Fibroblast of villous mesenchyme (primary cell): ENCODE results near the gene CDR2. TPM values are rescaled to one million over a fixed set of nuclear protein-coding genes. Genes with fewer than 3 reads are reported as not detected.

Source experiments
- DNase-seq: peaks from one replicate; pipeline ENCODE4 v3.0.0-alpha.2; 2010; ENCODE audit warnings: low read depth
- H3K4me3 ChIP-seq: 2 replicates; pipeline ENCODE4 v1.5.1; 2011; ENCODE audit warnings: low read depth, mild to moderate bottlenecking, low read length
- total RNA-seq: library from RNA; depleted of rRNA; stranded (reverse); fragments of >200 nt; gene quantifications from 2 replicates; pipeline ENCODE4 v1.2.3, GENCODE V29; 2012
- TF ChIP-seq, protein P1 (sequence below): IDR thresholded peaks from 2 replicates; pipeline ENCODE4 v1.5.1; 2012; ENCODE audit warnings: low read depth, mild to moderate bottlenecking, low read length; ENCODE audit not compliant: insufficient read depth

The CDR2 gene
- total RNA-seq, 1 donor, result 40.2 TPM

DNA sequence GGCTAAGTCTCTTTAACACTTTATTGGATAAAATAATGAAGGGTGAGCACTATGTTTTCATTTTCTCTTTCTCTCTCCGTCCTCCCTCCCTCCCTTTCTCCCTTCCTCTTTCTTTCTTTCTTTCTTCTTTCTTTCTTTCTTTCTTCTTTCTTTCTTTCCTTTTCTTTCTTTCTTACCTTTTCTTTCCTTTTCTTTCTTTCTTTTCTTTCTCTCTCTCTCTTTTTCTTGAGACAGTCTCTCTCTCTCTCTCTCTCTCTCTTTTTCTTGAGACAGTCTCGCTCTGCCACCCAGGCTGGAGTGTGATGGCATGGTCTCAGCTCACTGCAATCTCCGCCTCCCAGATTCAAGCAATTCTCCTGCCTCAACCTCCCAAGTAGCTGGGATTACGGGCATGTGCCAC, 21.5 kb upstream of the CDR2 start:
- TF ChIP-seq, protein P1, sequence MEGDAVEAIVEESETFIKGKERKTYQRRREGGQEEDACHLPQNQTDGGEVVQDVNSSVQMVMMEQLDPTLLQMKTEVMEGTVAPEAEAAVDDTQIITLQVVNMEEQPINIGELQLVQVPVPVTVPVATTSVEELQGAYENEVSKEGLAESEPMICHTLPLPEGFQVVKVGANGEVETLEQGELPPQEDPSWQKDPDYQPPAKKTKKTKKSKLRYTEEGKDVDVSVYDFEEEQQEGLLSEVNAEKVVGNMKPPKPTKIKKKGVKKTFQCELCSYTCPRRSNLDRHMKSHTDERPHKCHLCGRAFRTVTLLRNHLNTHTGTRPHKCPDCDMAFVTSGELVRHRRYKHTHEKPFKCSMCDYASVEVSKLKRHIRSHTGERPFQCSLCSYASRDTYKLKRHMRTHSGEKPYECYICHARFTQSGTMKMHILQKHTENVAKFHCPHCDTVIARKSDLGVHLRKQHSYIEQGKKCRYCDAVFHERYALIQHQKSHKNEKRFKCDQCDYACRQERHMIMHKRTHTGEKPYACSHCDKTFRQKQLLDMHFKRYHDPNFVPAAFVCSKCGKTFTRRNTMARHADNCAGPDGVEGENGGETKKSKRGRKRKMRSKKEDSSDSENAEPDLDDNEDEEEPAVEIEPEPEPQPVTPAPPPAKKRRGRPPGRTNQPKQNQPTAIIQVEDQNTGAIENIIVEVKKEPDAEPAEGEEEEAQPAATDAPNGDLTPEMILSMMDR, result no peak
- H3K4me3 ChIP-seq, result no peak overlapping the region
- DNase-seq, result no peak

DNA sequence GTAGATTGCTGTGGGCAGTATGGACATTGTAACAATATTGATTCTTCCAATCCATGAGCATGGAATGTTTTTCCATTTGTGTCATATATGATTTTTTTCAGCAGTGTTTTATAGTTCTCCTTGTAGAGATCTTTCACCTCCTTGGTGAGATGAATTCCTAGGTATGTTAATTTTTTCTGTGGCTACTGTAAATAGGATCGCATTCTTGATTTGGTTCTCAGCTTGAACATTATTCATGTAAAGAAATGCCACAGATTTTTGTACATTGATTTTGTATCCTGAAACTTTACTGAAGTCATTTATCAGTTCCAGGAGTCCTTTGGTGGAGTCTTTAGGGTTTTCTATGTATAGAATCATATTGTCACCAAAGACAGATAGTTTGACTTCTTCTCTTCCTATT, 19.7 kb upstream of the CDR2 start:
- no peak overlapping the region for H3K4me3 ChIP-seq
- DNase-seq, result no peak
- TF ChIP-seq, protein P1, result no peak

DNA sequence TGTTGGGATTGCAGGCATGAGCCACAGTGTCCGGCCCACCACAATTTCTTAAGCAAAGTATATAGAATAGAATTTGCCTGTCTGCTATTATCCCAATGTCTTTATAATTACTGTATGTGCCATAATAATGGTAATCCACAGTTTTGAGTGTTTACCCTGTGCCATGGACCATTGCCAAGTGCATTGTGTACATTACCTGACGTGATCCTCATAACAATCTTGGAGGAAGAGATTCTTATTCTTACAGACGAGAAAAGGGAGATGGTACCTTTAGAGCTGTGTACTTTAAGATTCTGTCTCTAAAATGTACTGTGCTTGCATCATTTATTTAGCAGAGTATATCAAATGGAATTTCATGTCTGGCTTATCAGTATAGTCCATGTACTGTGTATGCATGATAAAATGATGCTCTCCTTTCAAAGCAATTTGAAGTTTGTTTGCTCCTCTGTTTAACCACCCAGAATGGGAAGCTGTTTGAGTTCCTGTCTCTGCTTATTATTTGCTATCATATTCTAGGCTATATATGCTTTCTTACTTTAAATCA, 13.8 kb upstream of the CDR2 start:
- TF ChIP-seq, protein P1, result no peak
- DNase-seq, result peak; percentile 14
- H3K4me3 ChIP-seq, result no peak overlapping the region

DNA sequence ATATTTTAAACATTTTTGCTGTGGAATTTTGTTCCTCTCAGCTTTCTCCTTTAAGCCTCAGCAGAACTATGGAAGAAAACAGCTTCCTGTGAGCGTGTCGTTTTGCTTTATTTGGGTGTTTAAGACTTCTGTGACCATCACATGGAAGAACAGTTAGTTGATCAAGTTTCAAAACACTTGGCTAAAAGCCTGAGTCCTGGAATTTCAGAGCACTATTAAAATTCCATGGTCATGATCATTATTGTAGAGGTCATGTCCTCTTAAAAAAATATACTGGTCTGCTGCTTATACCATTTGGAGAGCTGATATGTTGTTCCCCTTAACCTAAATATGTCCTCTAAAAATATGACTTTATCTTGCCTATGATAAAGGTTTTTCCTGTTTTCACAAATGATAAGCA, 12.6 kb upstream of the CDR2 start:
- peak; percentile 98 for DNase-seq
- TF ChIP-seq, protein P1, result no peak
- H3K4me3 ChIP-seq, result no peak overlapping the region

DNA sequence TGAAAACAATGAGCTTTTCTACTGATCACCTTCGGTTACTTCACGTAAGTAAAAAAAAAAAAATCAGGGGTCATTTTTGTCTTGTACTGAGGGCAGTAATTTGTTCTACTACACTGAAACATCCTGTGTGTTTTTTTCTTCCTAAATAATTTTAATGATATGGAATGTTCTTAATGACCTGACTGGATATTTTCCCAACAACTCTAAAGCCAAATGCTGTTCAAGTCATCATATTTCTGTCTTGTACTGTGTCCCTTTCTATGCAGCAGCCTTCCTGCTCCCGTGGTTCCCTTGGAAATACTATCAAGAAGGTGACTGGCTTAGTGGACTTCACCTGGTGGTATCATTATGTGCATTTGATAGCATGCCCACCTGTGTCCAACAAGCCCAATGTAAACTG, 10.8 kb upstream of the CDR2 start:
- no peak overlapping the region for H3K4me3 ChIP-seq
- TF ChIP-seq, protein P1, result no peak
- DNase-seq, result no peak

DNA sequence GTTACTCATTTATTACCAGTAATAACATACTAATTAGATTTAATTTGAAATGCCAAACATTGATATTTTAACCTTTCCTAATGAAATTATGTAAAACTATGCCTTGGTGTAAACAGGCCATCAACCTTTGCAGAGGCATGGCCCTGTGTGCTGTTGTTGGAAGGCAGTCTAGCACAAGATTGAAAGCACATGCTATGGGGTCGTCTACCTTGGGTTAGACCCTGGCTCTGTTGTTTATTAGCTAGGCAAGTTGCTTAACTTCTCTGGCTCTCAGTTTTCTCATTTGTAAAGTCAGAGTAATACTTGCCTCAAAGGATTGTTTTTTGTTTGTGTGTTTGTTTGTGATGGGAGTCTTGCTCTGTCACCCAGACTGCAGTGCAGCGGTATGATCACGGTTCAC, 9.4 kb upstream of the CDR2 start:
- TF ChIP-seq, protein P1, result no peak
- H3K4me3 ChIP-seq, result no peak overlapping the region
- no peak for DNase-seq

DNA sequence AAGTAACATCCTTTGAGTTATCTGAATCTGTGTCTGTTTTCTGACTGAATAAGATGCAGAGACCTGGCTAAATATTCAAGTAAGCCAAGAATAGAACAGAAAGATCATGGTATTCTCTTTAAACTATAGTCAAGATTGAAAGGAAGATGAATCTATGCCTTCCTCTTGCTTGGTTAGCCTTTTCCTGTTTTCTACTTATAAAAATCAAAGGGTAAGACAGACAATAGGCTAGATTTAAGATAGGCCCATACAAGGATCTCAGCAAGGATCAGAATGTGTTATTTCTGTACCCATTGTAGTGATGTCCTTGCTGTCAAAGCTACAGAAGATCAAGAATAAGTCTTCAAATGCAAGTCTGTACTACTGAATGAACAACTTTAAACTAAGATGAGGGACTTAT, 7.0 kb upstream of the CDR2 start:
- TF ChIP-seq, protein P1, result no peak
- no peak overlapping the region for H3K4me3 ChIP-seq
- no peak for DNase-seq
